Epithelial cell of esophagus (primary cell): ENCODE data around the gene PLXNC1.

ENCODE experiments used
- DNase-seq: peaks from one replicate; pipeline ENCODE4 v3.0.0; 2010; ENCODE audit warnings: low read depth
- H3K4me3 ChIP-seq: 2 replicates; pipeline ENCODE4 v1.5.1; 2011; ENCODE audit warnings: mild to moderate bottlenecking, low read length, control low read depth
- CTCF ChIP-seq: IDR thresholded peaks from 2 replicates; pipeline ENCODE4 v1.5.1; 2011; ENCODE audit warnings: low read depth, mild to moderate bottlenecking, low read length, control low read depth, inconsistent platforms; ENCODE audit not compliant: insufficient read depth; ENCODE audit errors: missing control alignments

PLXNC1 gene

GRCh38 chr12:94171595-94171930, 23.2 kb downstream of the PLXNC1 start:
- DNase-seq, result no peak
- TF ChIP-seq CTCF, result no peak
- no peak overlapping the region for H3K4me3 ChIP-seq

- TF ChIP-seq CTCF, result no peak
- no peak overlapping the region for H3K4me3 ChIP-seq
- peak; percentile 40 for DNase-seq
Measured at GRCh38 chr12:94172031-94172430, 23.7 kb downstream of the PLXNC1 start.

- DNase-seq, result peak; percentile 81
- TF ChIP-seq CTCF, result no peak
- no peak overlapping the region for H3K4me3 ChIP-seq
Measured at GRCh38 chr12:94172973-94173372, 24.6 kb downstream of the PLXNC1 start.

- DNase-seq, result no peak
- TF ChIP-seq CTCF, result no peak
- H3K4me3 ChIP-seq, result no peak overlapping the region
Measured at GRCh38 chr12:94173660-94174265, 25.4 kb downstream of the PLXNC1 start.

- no peak for TF ChIP-seq CTCF
- DNase-seq, result no peak
- no peak overlapping the region for H3K4me3 ChIP-seq
Measured at GRCh38 chr12:94174576-94174975, 26.2 kb downstream of the PLXNC1 start.

- H3K4me3 ChIP-seq, result no peak overlapping the region
- peak; percentile 15 for DNase-seq
- no peak for TF ChIP-seq CTCF
Measured at GRCh38 chr12:94175763-94176668, 27.6 kb downstream of the PLXNC1 start.
